Calu3 (cell line): Measurements from ENCODE around the gene PPP1R16B. TPM values are rescaled to one million over a fixed set of nuclear protein-coding genes. Genes with fewer than 3 reads are reported as not detected.
"Not testable (repeated sequence)": the region's sequence is repeated elsewhere in the genome, so short reads cannot be mapped to it uniquely, and the experiment has no call there.

Experiments
- BruUV-seq: library from RNA; stranded (reverse); fragments of 400-500 nt; replicated peaks from 2 replicates; lab custom pipeline; 2021; lab: Mats Ljungman, UMichigan
- CTCF ChIA-PET: fragments of 300-600 bp; sonication (Branson Sonifier 250); formaldehyde crosslinking; loops from one replicate; lab custom pipeline; 2022; ENCODE audit warnings: antibody characterized with exemption; lab: Charles Lee
- DNase-seq: peaks from one replicate; pipeline ENCODE4 v3.0.0; 2022
- H3K27ac Mint-ChIP-seq: one replicate; pipeline ENCODE4 v1.8.0; 2022; ENCODE audit warnings: mixed read lengths; ENCODE audit not compliant: unreplicated experiment
- H3K27me3 Mint-ChIP-seq: one replicate; pipeline ENCODE4 v1.8.0; 2022; ENCODE audit warnings: mixed read lengths; ENCODE audit not compliant: unreplicated experiment
- H3K36me3 Mint-ChIP-seq: one replicate; pipeline ENCODE4 v1.8.0; 2022; ENCODE audit warnings: mild to moderate bottlenecking, moderate library complexity, mixed read lengths; ENCODE audit not compliant: insufficient read depth, unreplicated experiment
- H3K4me1 Mint-ChIP-seq: one replicate; pipeline ENCODE4 v1.8.0; 2022; ENCODE audit warnings: mild to moderate bottlenecking, low read depth, mixed read lengths; ENCODE audit not compliant: unreplicated experiment
- H3K4me3 Mint-ChIP-seq: one replicate; pipeline ENCODE4 v1.8.0; 2022; ENCODE audit warnings: mild to moderate bottlenecking, low read depth, moderate library complexity, mixed read lengths; ENCODE audit not compliant: unreplicated experiment
- H3K9me3 Mint-ChIP-seq: one replicate; pipeline ENCODE4 v1.8.0; 2022; ENCODE audit warnings: low read depth, mixed read lengths; ENCODE audit not compliant: unreplicated experiment
- CTCF ChIP-seq: fragments of 200-600 bp; IDR thresholded peaks from one replicate; pipeline ENCODE4 v1.8.0; 2022; ENCODE audit warnings: antibody characterized with exemption; ENCODE audit not compliant: unreplicated experiment
- intact Hi-C: fragments of 100-400 bp; cut with micrococcal nuclease; formaldehyde crosslinking; loops from one replicate; pipeline ENCODE4 v1.10.0; 2022; ENCODE audit not compliant: unreplicated experiment
- total RNA-seq: library from RNA; stranded (reverse); gene quantifications from 2 replicates; pipeline ENCODE4 v1.2.3, GENCODE V29; 2022

The PPP1R16B gene
- total RNA-seq, 1 experiment from 2014 or later: not detected

GRCh38 chr20:38791940-38792339 lies 13.6 kb upstream of the PPP1R16B start:
- intact Hi-C loops: no loop called here
- H3K4me3 Mint-ChIP-seq: no peak overlapping the region
- CTCF ChIA-PET: no interaction called here
- TF ChIP-seq CTCF: no peak
- H3K27me3 Mint-ChIP-seq: peaks cover 19% of the 10 kb centered on the region
- H3K36me3 Mint-ChIP-seq: no peaks in the 10 kb centered on the region
- H3K4me1 Mint-ChIP-seq: peaks cover 15% of the 10 kb centered on the region
- H3K9me3 Mint-ChIP-seq: no peaks in the 10 kb centered on the region
- no TSS peak for BruUV-seq
- DNase-seq: no peak
- H3K27ac Mint-ChIP-seq: no peak overlapping the region

GRCh38 chr20:38794057-38794456 lies 11.4 kb upstream of the PPP1R16B start:
- Mint-ChIP-seq H3K27me3 (peaks cover 40% of the 10 kb centered on the region), H3K4me1 (peaks cover 15% of the 10 kb centered on the region)
- H3K27ac Mint-ChIP-seq, CTCF ChIA-PET, H3K9me3 Mint-ChIP-seq, H3K4me3 Mint-ChIP-seq, H3K36me3 Mint-ChIP-seq, BruUV-seq, DNase-seq, intact Hi-C loops: not testable (repeated sequence)

- H3K9me3 Mint-ChIP-seq: no peaks in the 10 kb centered on the region
- no TSS peak for BruUV-seq
- TF ChIP-seq CTCF: no peak
- no peaks in the 10 kb centered on the region for H3K36me3 Mint-ChIP-seq
- H3K27me3 Mint-ChIP-seq: peaks cover 41% of the 10 kb centered on the region
- no peak overlapping the region for H3K4me3 Mint-ChIP-seq
- H3K27ac Mint-ChIP-seq: no peak overlapping the region
- intact Hi-C loops: no loop called here
- no peaks in the 10 kb centered on the region for H3K4me1 Mint-ChIP-seq
- no peak for DNase-seq
- CTCF ChIA-PET: interaction anchor here (0.7 kb wide), 1 partner anchor 1107 kb away, joined by 6 read pairs; no protein-coding TSS in a partner anchor
Measured at GRCh38 chr20:38798266-38798665, 7.2 kb upstream of the PPP1R16B start.

- Mint-ChIP-seq H3K27ac (no peak overlapping the region), H3K27me3 (peaks cover 44% of the 10 kb centered on the region), H3K9me3 (no peaks in the 10 kb centered on the region), H3K4me1 (no peaks in the 10 kb centered on the region), H3K4me3 (no peak overlapping the region), H3K36me3 (no peaks in the 10 kb centered on the region)
- no peak for TF ChIP-seq CTCF
- no peak for DNase-seq
- no TSS peak for BruUV-seq
- intact Hi-C loops: no loop called here
- CTCF ChIA-PET: interaction anchor here (0.7 to 1.0 kb wide), 2 partner anchors 9 to 1108 kb away, joined by 4 to 6 read pairs; no protein-coding TSS in a partner anchor
Measured at GRCh38 chr20:38799203-38799602, 6.3 kb upstream of the PPP1R16B start.

- peaks cover 48% of the 10 kb centered on the region for H3K27me3 Mint-ChIP-seq
Measured at GRCh38 chr20:38800882-38801281, 4.6 kb upstream of the PPP1R16B start.

More at GRCh38 chr20:38800882-38801281, 4.6 kb upstream of the PPP1R16B start:
- Mint-ChIP-seq H3K27ac (no peak overlapping the region), H3K9me3 (no peaks in the 10 kb centered on the region), H3K4me1 (no peaks in the 10 kb centered on the region), H3K36me3 (peaks cover 5% of the 10 kb centered on the region), H3K4me3 (no peak overlapping the region)
- CTCF ChIA-PET: no interaction called here
- intact Hi-C loops: no loop called here
- TF ChIP-seq CTCF: no peak
- no TSS peak for BruUV-seq
- DNase-seq: no peak
